NK-92 (cell line): Measurements from ENCODE around the gene MRPL58.
"Not testable (repeated sequence)": the region's sequence is repeated elsewhere in the genome, so short reads cannot be mapped to it uniquely, and the experiment has no call there.

Experiments used
- DNase-seq: peaks from one replicate; lab custom pipeline; 2025; ENCODE audit not compliant: unreplicated experiment; lab: John Stamatoyannopoulos, UW

MRPL58 gene

DNA sequence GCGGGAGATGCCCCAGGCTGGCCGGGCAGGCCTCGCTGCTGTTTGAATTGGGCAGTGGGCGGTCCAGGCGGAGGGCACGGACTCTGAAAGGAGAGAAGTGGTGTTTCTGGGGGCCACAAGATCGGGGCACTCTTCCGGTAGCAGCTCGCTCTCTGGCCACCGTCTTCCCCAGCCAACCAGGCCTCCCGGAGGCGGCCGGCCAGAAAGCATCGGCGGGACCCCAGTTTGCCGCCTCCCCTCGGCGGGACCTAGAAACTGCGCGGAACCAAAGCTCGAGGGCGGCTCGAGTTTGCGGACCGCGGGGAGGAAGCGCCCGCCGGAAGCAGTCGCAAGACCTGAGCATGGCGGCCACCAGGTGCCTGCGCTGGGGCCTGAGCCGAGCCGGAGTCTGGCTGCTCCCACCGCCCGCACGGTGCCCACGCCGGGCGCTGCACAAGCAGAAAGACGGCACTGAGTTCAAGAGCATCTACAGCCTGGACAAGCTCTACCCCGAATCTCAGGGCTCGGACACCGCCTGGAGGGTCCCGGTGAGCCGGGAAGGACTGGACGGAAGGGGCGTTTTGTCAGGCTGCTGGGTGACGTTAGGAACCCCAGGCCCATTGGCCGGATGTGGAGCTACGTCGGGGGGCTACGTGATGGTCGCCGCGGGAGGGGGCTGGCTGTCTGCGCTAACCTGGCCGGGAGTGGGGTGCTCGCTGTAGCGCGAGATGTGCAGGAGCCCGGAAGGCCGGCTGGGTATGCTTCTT lies at the start of gene MRPL58:
TSS of gene MRPL58 (plus strand) at position 325 of the 746 bp plus-strand sequence. CDS start at position 342, 17 bp downstream.
- no peak for DNase-seq

GRCh38 chr17:74963656-74964055 lies 48.8 kb upstream of the MRPL58 start:
- no peak for DNase-seq

DNA sequence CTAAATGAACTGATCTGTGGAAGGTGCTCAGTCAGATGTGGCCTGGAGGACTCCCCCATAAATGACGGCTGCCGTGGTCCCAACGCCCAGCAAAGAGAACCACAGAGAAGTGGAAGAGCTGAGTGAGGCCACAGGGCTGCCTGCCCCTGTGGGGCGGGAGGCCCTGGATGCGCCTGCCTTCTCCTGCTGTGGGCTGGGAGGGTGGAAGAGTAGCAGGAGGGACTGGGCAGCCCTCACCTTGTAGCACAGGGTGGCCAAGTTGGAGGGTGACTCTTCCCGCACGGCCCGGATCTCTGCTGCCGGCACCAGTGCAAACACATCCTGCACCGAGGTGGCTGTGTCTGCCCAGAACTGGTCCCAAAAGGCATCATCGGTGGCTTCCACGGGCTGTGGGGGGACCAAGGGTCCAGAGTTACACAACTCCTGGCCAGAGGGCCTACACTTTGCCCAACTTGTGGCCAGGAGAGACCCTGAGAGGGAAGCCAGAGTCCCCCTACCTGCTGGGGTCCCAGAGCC lies 48.2 kb upstream of the MRPL58 start:
- no peak for DNase-seq

DNA sequence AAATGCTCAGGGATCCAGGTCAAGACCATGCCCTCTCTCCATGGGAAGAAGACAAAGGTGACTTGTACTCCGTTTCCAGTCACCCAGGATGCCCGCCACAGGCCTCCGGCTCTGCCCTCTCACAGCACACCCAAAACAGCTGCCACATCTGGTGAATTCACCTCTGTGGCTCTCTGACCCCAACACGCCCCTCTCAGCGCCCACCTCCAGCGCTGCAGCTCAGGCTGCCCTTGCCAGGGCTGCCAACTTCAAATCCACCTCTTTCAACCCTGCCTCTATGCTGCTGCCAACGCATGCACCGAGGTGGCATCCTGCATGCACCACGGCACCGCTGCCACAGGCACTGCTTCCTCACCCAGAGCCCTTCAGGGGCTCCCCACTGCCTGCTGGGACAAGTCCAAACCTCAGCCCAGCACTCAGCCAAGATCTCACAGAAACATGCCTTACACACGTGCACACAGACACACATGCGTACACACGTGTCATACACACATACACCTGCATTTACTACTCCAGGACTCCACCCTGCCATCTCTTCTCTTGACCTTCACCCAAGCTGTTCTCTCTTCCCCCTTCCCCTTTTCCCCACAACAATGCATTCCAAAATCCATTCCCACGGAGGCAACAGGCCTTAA lies 47.4 kb upstream of the MRPL58 start:
- DNase-seq: no peak

DNA sequence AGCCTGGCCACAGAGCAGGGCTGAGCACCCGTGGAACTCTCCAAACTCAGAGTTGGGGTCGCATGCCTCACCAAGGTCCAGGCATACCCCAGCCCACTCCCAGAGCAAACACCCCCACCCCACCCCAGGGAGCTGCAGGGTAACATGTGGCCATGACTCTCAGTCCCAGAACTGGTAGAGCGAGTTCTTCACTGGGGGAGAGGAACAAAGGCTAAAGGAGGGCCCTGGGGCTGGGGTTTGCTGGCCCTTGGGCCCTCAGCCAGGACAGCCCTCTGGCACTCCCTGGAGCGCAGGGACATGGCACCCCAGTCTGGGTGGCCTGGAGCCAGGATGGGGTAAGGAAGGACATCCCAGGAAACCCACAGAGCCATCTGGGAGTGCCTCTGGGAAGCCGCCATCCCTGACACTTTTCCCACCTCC lies 44.1 kb upstream of the MRPL58 start:
- DNase-seq: no peak

DNA sequence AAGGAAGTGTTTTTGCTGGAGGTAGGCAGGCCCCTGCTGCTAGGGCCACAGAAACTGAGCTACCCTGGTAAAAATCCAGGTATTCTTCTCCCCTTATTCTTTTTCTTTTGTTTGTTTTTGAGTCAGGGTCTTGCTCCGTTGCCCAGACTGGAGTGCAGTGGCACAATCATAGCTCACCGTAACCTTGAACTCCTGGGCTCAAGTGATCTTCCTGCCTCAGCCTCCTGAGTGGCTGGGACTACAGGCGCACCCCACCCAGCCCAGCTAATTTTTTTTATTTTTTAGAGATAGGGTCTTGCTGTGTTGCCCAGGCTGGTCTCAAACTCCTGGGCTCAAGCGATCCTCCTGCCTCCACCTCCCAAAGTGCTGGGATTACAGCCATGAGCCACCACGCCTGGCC lies 43.0 kb upstream of the MRPL58 start:
- not testable (repeated sequence) for DNase-seq

DNA sequence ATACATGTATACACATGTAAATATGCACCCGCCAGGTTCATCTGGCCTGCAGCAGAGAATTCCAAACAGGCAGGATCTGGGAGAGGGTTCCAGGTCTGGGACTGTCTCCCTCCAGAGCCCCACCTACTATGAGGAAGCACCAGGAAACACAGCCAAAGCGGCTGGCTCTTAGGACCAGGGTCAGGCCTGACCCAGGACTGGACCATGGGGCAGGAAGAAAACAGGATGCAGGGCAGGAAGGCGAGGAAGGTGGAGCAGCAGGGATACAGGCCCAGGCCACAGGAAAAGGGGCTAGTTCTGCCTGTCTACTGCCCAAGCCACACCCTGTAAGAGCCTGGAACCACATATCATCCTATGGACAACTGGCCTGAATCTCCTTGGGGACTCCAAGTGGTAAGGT lies 42.1 kb upstream of the MRPL58 start:
- no peak for DNase-seq

- no peak for DNase-seq
Observed at GRCh38 chr17:74971069-74971841, 41.2 kb upstream of the MRPL58 start.

- DNase-seq: no peak
Observed at GRCh38 chr17:74971842-74972106, 40.7 kb upstream of the MRPL58 start.

- DNase-seq: no peak
Observed at GRCh38 chr17:74972107-74972972, 40.1 kb upstream of the MRPL58 start, which contains the start of gene HID1. Gene HID1, minus strand, starts transcription at chr17:74972759. Its CDS starts 103 bp downstream, at chr17:74972656.

DNA sequence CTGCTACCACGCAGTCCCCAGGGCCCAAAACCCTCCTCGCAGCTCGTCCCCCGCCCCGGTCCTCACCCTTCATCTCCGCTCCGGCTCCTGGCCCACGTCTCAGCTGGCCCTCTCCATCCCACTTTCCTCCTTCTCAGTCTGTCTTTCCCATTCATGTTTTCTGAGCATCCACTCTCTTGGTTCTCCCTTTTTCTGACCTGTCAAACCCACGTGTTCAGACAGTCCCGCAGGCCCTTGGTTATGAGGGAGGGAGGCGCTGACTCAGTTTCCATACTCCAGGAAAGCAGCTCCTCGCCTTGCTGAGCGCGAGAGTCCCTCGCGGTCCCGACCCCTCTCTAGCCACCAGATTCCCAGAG lies 39.5 kb upstream of the MRPL58 start:
- DNase-seq: no peak

DNA sequence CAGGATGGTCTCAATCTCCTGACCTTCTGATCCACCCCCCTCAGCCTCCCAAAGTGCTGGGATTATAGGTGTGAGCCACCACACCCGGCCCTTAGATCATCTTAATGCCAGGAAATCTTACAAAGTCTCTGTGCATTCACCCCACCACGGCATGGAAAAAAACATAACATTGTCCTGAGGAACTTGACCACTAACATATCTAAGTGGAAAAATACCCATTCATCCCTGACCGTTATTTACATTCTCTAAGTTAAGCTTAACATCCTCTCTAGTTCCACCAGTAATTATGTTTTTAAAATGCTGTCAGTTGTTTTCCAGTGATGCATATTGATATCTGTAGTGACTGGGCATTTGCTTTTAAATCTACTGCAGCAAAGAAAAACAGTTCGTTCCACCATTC lies 36.5 kb upstream of the MRPL58 start:
- DNase-seq: no peak

DNA sequence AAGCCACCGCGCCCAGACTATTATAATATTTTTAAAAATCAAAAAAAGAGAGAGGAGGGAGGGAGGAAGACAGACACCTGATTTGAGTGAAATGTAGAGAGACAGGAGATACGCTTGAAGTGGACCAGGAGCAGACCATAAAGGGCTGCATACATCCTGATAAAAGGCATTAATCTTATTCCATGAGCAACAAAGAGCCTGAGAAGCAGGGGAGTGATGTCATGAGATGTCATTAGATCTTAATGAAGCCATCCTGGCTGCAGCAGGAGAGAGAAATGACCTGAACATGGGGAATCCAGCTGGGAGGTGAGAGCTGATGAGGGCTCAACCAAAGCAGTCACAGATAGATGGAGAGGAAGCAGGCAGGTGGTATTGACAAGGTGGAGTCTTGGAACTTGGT lies 34.7 kb upstream of the MRPL58 start:
- DNase-seq: no peak

GRCh38 chr17:74978240-74978639 lies 34.2 kb upstream of the MRPL58 start:
- DNase-seq: no peak

GRCh38 chr17:74979408-74980146 lies 32.9 kb upstream of the MRPL58 start:
- DNase-seq: no peak

DNA sequence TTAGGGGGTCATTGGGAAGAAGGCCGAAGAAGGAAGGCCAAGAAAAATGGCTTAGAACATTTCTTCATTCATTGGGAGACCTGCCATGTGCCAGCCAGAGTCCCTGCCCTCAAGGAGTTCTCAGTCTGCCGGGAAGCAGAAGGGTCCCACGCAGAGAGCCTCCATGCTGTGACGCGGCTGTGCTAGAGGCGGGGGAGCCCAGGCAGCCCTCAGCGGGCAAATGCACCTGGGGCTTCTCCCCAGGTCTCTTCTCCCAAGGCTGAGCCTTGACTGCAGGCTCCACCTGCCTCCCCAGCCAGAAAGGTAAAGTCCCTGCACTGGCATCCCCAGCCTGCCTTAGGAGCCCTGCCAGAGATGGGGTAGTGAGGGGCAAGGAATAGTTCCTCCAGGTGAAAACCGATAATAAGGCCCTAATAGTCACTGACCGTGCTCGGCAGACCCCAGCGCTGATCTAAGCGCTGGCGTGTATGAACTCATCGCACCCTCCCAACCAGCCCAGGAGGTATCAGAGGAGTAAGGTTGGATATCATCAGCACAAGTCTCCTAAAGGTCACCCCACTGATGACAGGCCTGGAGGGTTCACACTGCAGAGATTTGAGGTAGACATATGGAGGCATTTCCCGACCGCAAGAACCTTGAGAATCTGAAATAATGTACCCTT lies 31.0 kb upstream of the MRPL58 start:
- DNase-seq: no peak

DNA sequence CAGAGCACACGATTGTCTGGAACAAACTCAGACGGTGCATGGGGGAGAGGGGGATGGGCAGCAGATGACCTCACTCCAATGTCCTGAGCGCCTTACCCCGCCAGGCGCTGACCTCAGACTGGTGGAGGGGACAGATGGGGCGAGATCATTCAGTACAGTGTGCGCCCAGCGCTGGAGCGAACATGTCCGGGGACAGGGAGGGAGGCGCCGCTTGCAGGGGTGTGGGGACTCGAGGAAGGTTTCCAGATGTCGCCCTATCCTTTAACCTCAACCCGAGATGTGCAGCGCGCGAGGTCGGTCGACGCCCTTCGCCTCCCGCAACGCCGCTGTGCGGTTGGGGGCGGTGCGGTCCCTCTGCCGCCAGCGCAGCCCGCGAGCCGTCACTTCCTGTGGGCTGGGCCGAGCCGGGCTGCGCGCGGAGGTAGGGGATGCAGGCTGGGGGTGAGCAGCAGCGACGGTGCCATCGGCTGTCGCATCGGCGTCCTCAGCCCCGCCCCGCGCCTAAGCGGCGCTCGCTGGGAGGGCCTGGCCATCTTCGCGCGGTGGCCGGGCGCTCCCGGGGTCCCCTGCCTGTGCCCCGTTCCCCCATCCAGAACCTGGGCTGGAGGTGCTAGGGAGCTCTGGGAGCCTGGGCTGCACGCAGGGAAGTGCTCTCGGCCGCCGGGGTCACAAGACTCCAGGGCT lies 30.3 kb upstream of the MRPL58 start:
- peak; percentile 36 for DNase-seq

DNA sequence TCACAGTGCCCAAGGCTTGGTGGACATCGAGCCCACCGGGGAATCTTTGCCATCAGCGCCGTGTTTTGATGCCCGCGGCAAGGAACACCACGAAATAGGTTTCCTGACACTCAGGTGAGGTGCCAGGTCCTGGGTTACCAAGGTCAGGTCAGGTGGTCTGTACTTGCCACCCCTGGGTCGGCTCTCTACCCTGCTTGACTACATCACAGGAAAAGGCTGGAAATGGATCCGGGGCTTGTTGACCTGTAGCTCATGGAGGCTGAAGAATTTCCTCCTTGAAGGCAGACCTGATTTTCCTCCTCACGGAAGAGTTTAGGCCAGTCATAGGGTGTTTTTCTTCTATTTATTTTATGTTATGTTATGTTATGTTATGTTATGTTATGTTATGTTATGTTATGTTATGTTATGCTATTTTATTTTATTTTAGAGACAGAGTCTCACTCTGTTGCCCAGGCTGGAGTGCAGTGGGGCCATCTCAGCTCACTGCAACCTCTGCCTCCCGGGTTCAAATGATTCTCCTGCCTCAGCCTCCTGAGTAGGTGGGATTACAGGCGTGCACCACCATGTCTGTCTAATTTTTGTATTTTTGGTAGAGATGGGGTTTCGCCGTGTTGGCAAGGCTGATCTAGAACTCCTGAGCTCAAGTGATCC lies 29.7 kb upstream of the MRPL58 start:
- not testable (repeated sequence) for DNase-seq

DNA sequence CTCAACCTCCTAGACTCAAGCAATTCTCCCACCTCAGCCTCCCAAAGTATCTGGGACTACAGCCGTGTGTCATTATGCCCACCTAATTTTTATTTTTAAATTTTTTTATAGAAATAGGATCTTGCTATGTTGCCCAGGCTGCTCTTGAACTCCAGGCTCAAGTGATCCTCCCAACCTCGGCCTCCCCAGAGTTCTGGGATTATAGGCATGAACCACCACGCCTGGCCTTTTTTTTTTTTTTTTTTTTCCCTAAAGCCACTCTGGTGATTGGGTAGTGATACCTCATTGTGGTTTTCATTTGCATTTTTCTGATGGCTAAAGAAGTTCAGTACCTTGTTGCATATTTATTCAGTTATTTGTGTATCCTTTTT lies 26.3 kb upstream of the MRPL58 start:
- DNase-seq: no peak
